Measurements from ENCODE around the gene CILP. TPM values are rescaled to one million over a fixed set of nuclear protein-coding genes. Genes with fewer than 3 reads are reported as not detected.

The CILP gene
- total and polyA plus RNA-seq, 2 experiments from 2014 or later: 0.03 TPM; not detected in 1

DNA sequence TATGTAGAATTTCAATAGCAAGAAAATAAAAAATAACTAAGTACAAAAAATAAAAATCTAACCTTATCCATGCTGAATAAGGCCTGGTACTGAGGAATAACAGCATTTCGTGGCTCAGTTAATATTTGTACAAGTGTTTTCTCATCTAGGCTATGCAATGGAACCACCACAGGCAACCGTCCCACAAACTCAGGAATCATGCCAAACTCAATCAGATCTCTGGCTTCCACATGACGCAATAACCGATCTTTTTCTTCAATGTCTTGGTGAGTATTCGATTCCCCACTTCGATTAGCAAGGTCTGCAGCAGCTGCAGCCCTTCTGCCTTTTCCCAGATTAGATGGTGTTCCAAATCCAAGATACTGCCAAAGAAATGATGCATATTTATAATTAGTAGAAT, 56.6 kb downstream of the CILP start:
- Mint-ChIP-seq H3K4me3 (no peak overlapping the region), H3K27me3 (ENCODE audit: insufficient read depth, low read depth, poor library complexity) (no peaks in the 10 kb centered on the region), H3K27ac (no peak overlapping the region), H3K9me3 (no peaks in the 10 kb centered on the region), H3K36me3 (ENCODE audit: low read depth) (peaks cover 48% of the 10 kb centered on the region), H3K4me1 (no peaks in the 10 kb centered on the region)
- Histone ChIP-seq H3K4me3 (no peak overlapping the region), H3K27ac (ENCODE audit: low read depth) (no peak overlapping the region), H3F3A (replicated peaks; ENCODE audit: low read depth) (no peaks in the 10 kb centered on the region), H4K20me1 (replicated peaks; ENCODE audit: insufficient read depth) (peaks cover 13% of the 10 kb centered on the region; the same call in 1 of the 2 replicates), H3K27me3 (ENCODE audit: insufficient read depth) (no peaks in the 10 kb centered on the region), H3K4me1 (ENCODE audit: insufficient read depth) (no peaks in the 10 kb centered on the region), H3K9me2 (ENCODE audit: insufficient read depth) (no peaks in the 10 kb centered on the region), H3K79me2 (replicated peaks; ENCODE audit: insufficient read depth) (no peaks in the 10 kb centered on the region), H2AFZ (no peak overlapping the region), H3K4me2 (no peak overlapping the region), H3K36me3 (ENCODE audit: insufficient read depth) (peaks cover 36% of the 10 kb centered on the region)
- ATAC-seq: no peak
- no peak for TF ChIP-seq POLR2AphosphoS5 (IDR thresholded peaks at IDR 0.05; ENCODE audit: low read depth)
- no peak for TF ChIP-seq STAT1 (IDR thresholded peaks at IDR 0.05; ENCODE audit: unreplicated experiment)
- no peak for TF ChIP-seq ZNF331 (CRISPR knock-in tag; IDR thresholded peaks at IDR 0.05; ENCODE audit: low read depth)
- no peak for TF ChIP-seq CREB1 (CRISPR knock-in tag; IDR thresholded peaks at IDR 0.05; ENCODE audit: low read depth)
- TF ChIP-seq, protein P1, sequence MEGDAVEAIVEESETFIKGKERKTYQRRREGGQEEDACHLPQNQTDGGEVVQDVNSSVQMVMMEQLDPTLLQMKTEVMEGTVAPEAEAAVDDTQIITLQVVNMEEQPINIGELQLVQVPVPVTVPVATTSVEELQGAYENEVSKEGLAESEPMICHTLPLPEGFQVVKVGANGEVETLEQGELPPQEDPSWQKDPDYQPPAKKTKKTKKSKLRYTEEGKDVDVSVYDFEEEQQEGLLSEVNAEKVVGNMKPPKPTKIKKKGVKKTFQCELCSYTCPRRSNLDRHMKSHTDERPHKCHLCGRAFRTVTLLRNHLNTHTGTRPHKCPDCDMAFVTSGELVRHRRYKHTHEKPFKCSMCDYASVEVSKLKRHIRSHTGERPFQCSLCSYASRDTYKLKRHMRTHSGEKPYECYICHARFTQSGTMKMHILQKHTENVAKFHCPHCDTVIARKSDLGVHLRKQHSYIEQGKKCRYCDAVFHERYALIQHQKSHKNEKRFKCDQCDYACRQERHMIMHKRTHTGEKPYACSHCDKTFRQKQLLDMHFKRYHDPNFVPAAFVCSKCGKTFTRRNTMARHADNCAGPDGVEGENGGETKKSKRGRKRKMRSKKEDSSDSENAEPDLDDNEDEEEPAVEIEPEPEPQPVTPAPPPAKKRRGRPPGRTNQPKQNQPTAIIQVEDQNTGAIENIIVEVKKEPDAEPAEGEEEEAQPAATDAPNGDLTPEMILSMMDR (conservative IDR thresholded peaks at IDR 0.05; ENCODE audit: low read depth in 2 of 2): no peak
- TF ChIP-seq, protein P2, sequence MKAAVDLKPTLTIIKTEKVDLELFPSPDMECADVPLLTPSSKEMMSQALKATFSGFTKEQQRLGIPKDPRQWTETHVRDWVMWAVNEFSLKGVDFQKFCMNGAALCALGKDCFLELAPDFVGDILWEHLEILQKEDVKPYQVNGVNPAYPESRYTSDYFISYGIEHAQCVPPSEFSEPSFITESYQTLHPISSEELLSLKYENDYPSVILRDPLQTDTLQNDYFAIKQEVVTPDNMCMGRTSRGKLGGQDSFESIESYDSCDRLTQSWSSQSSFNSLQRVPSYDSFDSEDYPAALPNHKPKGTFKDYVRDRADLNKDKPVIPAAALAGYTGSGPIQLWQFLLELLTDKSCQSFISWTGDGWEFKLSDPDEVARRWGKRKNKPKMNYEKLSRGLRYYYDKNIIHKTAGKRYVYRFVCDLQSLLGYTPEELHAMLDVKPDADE (IDR thresholded peaks at IDR 0.05): no peak
- TF ChIP-seq EZH2 (IDR thresholded peaks at IDR 0.05; ENCODE audit: low read depth, unreplicated experiment): no peak
- no peak for TF ChIP-seq ZNF114 (CRISPR knock-in tag; IDR thresholded peaks at IDR 0.05)
- TF ChIP-seq, protein P3, sequence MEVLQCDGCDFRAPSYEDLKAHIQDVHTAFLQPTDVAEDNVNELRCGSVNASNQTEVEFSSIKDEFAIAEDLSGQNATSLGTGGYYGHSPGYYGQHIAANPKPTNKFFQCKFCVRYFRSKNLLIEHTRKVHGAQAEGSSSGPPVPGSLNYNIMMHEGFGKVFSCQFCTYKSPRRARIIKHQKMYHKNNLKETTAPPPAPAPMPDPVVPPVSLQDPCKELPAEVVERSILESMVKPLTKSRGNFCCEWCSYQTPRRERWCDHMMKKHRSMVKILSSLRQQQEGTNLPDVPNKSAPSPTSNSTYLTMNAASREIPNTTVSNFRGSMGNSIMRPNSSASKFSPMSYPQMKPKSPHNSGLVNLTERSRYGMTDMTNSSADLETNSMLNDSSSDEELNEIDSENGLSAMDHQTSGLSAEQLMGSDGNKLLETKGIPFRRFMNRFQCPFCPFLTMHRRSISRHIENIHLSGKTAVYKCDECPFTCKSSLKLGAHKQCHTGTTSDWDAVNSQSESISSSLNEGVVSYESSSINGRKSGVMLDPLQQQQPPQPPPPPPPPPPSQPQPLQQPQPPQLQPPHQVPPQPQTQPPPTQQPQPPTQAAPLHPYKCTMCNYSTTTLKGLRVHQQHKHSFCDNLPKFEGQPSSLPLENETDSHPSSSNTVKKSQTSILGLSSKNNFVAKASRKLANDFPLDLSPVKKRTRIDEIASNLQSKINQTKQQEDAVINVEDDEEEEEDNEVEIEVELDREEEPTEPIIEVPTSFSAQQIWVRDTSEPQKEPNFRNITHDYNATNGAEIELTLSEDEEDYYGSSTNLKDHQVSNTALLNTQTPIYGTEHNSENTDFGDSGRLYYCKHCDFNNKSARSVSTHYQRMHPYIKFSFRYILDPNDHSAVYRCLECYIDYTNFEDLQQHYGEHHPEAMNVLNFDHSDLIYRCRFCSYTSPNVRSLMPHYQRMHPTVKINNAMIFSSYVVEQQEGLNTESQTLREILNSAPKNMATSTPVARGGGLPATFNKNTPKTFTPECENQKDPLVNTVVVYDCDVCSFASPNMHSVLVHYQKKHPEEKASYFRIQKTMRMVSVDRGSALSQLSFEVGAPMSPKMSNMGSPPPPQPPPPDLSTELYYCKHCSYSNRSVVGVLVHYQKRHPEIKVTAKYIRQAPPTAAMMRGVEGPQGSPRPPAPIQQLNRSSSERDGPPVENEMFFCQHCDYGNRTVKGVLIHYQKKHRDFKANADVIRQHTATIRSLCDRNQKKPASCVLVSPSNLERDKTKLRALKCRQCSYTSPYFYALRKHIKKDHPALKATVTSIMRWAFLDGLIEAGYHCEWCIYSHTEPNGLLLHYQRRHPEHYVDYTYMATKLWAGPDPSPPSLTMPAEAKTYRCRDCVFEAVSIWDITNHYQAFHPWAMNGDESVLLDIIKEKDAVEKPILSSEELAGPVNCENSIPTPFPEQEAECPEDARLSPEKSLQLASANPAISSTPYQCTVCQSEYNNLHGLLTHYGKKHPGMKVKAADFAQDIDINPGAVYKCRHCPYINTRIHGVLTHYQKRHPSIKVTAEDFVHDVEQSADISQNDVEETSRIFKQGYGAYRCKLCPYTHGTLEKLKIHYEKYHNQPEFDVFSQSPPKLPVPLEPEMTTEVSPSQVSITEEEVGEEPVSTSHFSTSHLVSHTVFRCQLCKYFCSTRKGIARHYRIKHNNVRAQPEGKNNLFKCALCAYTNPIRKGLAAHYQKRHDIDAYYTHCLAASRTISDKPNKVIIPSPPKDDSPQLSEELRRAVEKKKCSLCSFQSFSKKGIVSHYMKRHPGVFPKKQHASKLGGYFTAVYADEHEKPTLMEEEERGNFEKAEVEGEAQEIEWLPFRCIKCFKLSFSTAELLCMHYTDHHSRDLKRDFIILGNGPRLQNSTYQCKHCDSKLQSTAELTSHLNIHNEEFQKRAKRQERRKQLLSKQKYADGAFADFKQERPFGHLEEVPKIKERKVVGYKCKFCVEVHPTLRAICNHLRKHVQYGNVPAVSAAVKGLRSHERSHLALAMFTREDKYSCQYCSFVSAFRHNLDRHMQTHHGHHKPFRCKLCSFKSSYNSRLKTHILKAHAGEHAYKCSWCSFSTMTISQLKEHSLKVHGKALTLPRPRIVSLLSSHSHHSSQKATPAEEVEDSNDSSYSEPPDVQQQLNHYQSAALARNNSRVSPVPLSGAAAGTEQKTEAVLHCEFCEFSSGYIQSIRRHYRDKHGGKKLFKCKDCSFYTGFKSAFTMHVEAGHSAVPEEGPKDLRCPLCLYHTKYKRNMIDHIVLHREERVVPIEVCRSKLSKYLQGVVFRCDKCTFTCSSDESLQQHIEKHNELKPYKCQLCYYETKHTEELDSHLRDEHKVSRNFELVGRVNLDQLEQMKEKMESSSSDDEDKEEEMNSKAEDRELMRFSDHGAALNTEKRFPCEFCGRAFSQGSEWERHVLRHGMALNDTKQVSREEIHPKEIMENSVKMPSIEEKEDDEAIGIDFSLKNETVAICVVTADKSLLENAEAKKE (CRISPR knock-in tag; IDR thresholded peaks at IDR 0.05): no peak
- TF ChIP-seq, protein P4, sequence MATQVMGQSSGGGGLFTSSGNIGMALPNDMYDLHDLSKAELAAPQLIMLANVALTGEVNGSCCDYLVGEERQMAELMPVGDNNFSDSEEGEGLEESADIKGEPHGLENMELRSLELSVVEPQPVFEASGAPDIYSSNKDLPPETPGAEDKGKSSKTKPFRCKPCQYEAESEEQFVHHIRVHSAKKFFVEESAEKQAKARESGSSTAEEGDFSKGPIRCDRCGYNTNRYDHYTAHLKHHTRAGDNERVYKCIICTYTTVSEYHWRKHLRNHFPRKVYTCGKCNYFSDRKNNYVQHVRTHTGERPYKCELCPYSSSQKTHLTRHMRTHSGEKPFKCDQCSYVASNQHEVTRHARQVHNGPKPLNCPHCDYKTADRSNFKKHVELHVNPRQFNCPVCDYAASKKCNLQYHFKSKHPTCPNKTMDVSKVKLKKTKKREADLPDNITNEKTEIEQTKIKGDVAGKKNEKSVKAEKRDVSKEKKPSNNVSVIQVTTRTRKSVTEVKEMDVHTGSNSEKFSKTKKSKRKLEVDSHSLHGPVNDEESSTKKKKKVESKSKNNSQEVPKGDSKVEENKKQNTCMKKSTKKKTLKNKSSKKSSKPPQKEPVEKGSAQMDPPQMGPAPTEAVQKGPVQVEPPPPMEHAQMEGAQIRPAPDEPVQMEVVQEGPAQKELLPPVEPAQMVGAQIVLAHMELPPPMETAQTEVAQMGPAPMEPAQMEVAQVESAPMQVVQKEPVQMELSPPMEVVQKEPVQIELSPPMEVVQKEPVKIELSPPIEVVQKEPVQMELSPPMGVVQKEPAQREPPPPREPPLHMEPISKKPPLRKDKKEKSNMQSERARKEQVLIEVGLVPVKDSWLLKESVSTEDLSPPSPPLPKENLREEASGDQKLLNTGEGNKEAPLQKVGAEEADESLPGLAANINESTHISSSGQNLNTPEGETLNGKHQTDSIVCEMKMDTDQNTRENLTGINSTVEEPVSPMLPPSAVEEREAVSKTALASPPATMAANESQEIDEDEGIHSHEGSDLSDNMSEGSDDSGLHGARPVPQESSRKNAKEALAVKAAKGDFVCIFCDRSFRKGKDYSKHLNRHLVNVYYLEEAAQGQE (IDR thresholded peaks at IDR 0.05; ENCODE audit: unreplicated experiment): no peak
- no peak for TF ChIP-seq JUNB (IDR thresholded peaks at IDR 0.05; ENCODE audit: unreplicated experiment)
- no peak for TF ChIP-seq NANOG (IDR thresholded peaks at IDR 0.05; ENCODE audit: borderline replicate concordance)
- TF ChIP-seq EZH2phosphoT487 (IDR thresholded peaks at IDR 0.05; ENCODE audit: unreplicated experiment): no peak
- no peak for DNase-seq (ENCODE audit: low spot score)
